ENCODE measurements around the gene PILRB.

DNA sequence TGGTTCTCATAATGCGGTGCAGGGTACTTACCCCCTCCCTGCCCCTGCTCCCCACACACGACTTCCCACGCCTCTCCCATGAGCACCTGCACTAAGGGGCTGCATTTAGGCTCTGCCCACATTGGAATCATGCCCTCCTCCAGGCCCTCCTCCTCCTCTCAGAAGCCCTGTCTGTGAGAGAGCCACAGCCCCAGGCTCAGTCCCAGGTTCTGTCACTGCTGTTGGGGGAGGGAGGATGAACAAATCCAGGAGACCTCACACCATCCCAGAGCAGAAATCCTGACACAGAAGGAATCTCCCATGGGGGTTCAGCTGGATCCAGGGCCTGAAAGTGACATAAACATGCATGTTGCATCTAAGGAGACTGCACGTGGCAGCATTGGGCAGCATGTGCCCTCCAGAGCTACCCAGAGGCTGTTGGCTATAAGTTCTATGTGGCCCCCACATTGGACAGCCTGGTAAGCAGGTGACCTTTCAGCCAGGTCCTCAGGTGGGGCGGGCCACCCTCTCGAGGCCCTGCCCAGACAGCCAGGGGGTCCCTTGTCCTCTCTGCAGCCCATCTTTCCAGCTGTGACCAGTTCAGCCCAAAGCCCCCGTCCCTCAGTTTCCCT lies 13.7 kb downstream of the PILRB start:
- TF ChIP-seq CTCF (IDR thresholded peaks at IDR 0.05) (no peak), POLR2AphosphoS5 (IDR thresholded peaks at IDR 0.05) (no peak), EP300 (IDR thresholded peaks at IDR 0.05) (no peak)
